Posterior vena cava (tissue), 2 donors: ENCODE data around the gene NME7. TPM values are rescaled to one million over a fixed set of nuclear protein-coding genes. Genes with fewer than 3 reads are reported as not detected.

Experiments used
- total RNA-seq, 2 donors: library from RNA; stranded (reverse); fragmentation: NEBNext Ultra II Directional; extraction: Animal tissue kit (Norgen Biotek cat#: 25700); gene quantifications; one replicate each; pipeline ENCODE4 v1.2.1, GENCODE V29; 2021
- donor health status: DM: yes; HTN: yes; CAD: no.
- donor health status: DM: yes; HTN: yes; CAD: no.

NME7 gene
- total RNA-seq, 2 donors from 2014 or later: 13.6 to 14.2 TPM

Other genes with a start within 250 kb of the NME7 start
- gene BLZF1, start 398 bp upstream of the NME7 start, total RNA-seq: 10 to 100 TPM; 27.5 to 28.5 TPM
- under 1 TPM; 0.51 to 0.95 TPM for gene CCDC181, start 59.7 kb upstream of the NME7 start, total RNA-seq
- 10 to 100 TPM; 22.1 to 40.6 TPM for gene SLC19A2, start 118.1 kb upstream of the NME7 start, total RNA-seq
- 1 to 10 TPM in 1 of 2 donors, under 1 TPM in 1; 1.00 to 2.5 TPM for gene F5, start 218.7 kb upstream of the NME7 start, total RNA-seq